Endodermal cell (in vitro differentiated cells): ENCODE measurements around the gene SUSD2. TPM values are rescaled to one million over a fixed set of nuclear protein-coding genes. Genes with fewer than 3 reads are reported as not detected.

Experiments used
- DNase-seq: peaks from one replicate; pipeline ENCODE4 v3.0.0-alpha.2; 2017
- H3K27ac ChIP-seq: 2 replicates; pipeline ENCODE4 v1.5.1; 2013; ENCODE audit warnings: mild to moderate bottlenecking, low read depth, low read length, moderate library complexity
- H3K27me3 ChIP-seq: 2 replicates; pipeline ENCODE4 v1.6.1; 2013; ENCODE audit warnings: mild to moderate bottlenecking, low read length, moderate library complexity; ENCODE audit not compliant: insufficient read depth, control insufficient read depth, poor library complexity, severe bottlenecking
- H3K36me3 ChIP-seq: 2 replicates; pipeline ENCODE4 v1.7.0; 2013; ENCODE audit warnings: mild to moderate bottlenecking, low read length, moderate library complexity; ENCODE audit not compliant: control insufficient read depth, insufficient read depth
- H3K4me1 ChIP-seq: one replicate; pipeline ENCODE4 v1.7.0; 2013; ENCODE audit warnings: low read length; ENCODE audit not compliant: control insufficient read depth, insufficient read depth
- H3K4me3 ChIP-seq: 2 replicates; pipeline ENCODE4 v1.5.1; 2013; ENCODE audit warnings: mild to moderate bottlenecking, low read length, moderate library complexity
- H3K9ac ChIP-seq: 2 replicates; pipeline ENCODE4 v1.6.1; 2013; ENCODE audit warnings: mild to moderate bottlenecking, low read length, moderate library complexity; ENCODE audit not compliant: poor library complexity, severe bottlenecking; ENCODE audit errors: extremely low read depth
- H3K9me3 ChIP-seq: 2 replicates; pipeline ENCODE4 v1.6.1; 2013; ENCODE audit warnings: mild to moderate bottlenecking, low read length, moderate library complexity; ENCODE audit not compliant: control insufficient read depth
- H3K27ac Mint-ChIP-seq: 2 replicates; pipeline ENCODE4 v1.8.0; 2020; ENCODE audit warnings: mixed read lengths
- H3K27me3 Mint-ChIP-seq: 2 replicates; pipeline ENCODE4 v1.8.0; 2021; ENCODE audit warnings: mild to moderate bottlenecking, mixed read lengths; ENCODE audit not compliant: insufficient read depth
- H3K36me3 Mint-ChIP-seq: 2 replicates; pipeline ENCODE4 v1.8.0; 2020; ENCODE audit warnings: low read depth, mixed read lengths
- H3K4me1 Mint-ChIP-seq: 2 replicates; pipeline ENCODE4 v1.8.0; 2020; ENCODE audit warnings: mixed read lengths
- H3K4me3 Mint-ChIP-seq: 2 replicates; pipeline ENCODE4 v1.8.0; 2020; ENCODE audit warnings: mild to moderate bottlenecking, moderate library complexity, mixed read lengths
- H3K9me3 Mint-ChIP-seq: 2 replicates; pipeline ENCODE4 v1.8.0; 2020; ENCODE audit warnings: mild to moderate bottlenecking, mixed read lengths
- CTCF ChIP-seq: fragments of 200-600 bp; sonication (generic); conservative IDR thresholded peaks from 2 replicates; pipeline ENCODE4 v1.5.0; 2021; ENCODE audit warnings: antibody characterized with exemption, mild to moderate bottlenecking
- WGBS, 2 experiments: methylation state at CpG; one replicate each; pipeline versions ENCODE4 v1.1.5 to v1.1.7; 2013; ENCODE audit warnings: missing lambda C conversion rate in 2 of 2, mixed read lengths in 1 of 2; ENCODE audit not compliant: insufficient coverage in 1 of 2, insufficient read length in 1 of 2; 5-methylcytosine and 5-hydroxymethylcytosine counted together
- total RNA-seq, 2 donors: library from RNA; stranded (reverse); fragmentation: NEBNext Ultra II Directional in 1 of 2; extraction: Animal tissue kit (Norgen Biotek cat#: 25700) in 1 of 2; gene quantifications; 2 replicates in 1 of 2; 3 replicates in 1 of 2; pipeline ENCODE4 v1.2.1, GENCODE V29; 2021

Gene SUSD2
- total RNA-seq, 2 donors from 2014 or later, result 0.40 to 1.6 TPM

- H3K27me3 Mint-ChIP-seq, result no peaks in the 10 kb centered on the region
- no peak overlapping the region for H3K27ac Mint-ChIP-seq
- peaks cover 3% of the 10 kb centered on the region for H3K4me1 Mint-ChIP-seq
These were observed 50.4 kb downstream of the SUSD2 start for GRCh38 chr22:24231706-24232105.

GRCh38 chr22:24232124-24232523 is 50.8 kb downstream of the SUSD2 start:
- H3K9me3 ChIP-seq, result no peaks in the 10 kb centered on the region
- H3K4me3 ChIP-seq, result no peak overlapping the region
- no peak overlapping the region for H3K9ac ChIP-seq
- H3K4me3 Mint-ChIP-seq, result no peak overlapping the region
- H3K27ac Mint-ChIP-seq, result no peak overlapping the region
- H3K27me3 Mint-ChIP-seq, result no peaks in the 10 kb centered on the region
- H3K27ac ChIP-seq, result no peak overlapping the region
- TF ChIP-seq CTCF, result no peak
- no peak for DNase-seq
- 94 to 96% methylated on average over 3 to 6 of the region's 6 CpGs for WGBS, 2 experiments
- H3K36me3 Mint-ChIP-seq, result no peaks in the 10 kb centered on the region
- no peaks in the 10 kb centered on the region for H3K36me3 ChIP-seq
- H3K27me3 ChIP-seq, result no peaks in the 10 kb centered on the region
- H3K4me1 Mint-ChIP-seq, result peaks cover 3% of the 10 kb centered on the region
- H3K4me1 ChIP-seq, result no peaks in the 10 kb centered on the region
- H3K9me3 Mint-ChIP-seq, result peaks cover 6% of the 10 kb centered on the region

More at GRCh38 chr22:24231706-24232105, 50.4 kb downstream of the SUSD2 start:
- Mint-ChIP-seq H3K4me3 (no peak overlapping the region), H3K36me3 (no peaks in the 10 kb centered on the region), H3K9me3 (peaks cover 6% of the 10 kb centered on the region)
- TF ChIP-seq CTCF, result no peak
- Histone ChIP-seq H3K9ac (no peak overlapping the region), H3K27me3 (no peaks in the 10 kb centered on the region), H3K9me3 (no peaks in the 10 kb centered on the region), H3K4me3 (no peak overlapping the region), H3K27ac (no peak overlapping the region), H3K36me3 (no peaks in the 10 kb centered on the region), H3K4me1 (no peaks in the 10 kb centered on the region)
- WGBS, 2 experiments, result 92 to 95% methylated on average over 4 to 9 of the region's 9 CpGs
- DNase-seq, result no peak

- H3K4me3 ChIP-seq, result no peak overlapping the region
- peaks cover 3% of the 10 kb centered on the region for H3K4me1 Mint-ChIP-seq
These were observed 51.4 kb downstream of the SUSD2 start for GRCh38 chr22:24232725-24233124.

More at GRCh38 chr22:24232725-24233124, 51.4 kb downstream of the SUSD2 start:
- Histone ChIP-seq H3K9me3 (no peaks in the 10 kb centered on the region), H3K36me3 (no peaks in the 10 kb centered on the region), H3K4me1 (no peaks in the 10 kb centered on the region), H3K27me3 (no peaks in the 10 kb centered on the region), H3K9ac (no peak overlapping the region), H3K27ac (no peak overlapping the region)
- no peak for DNase-seq
- Mint-ChIP-seq H3K36me3 (no peaks in the 10 kb centered on the region), H3K4me3 (no peak overlapping the region), H3K27ac (no peak overlapping the region), H3K9me3 (peaks cover 5% of the 10 kb centered on the region), H3K27me3 (no peaks in the 10 kb centered on the region)
- no peak for TF ChIP-seq CTCF
- WGBS, 2 experiments, result 93 to 100% methylated on average over 7 to 15 of the region's 15 CpGs
